Large intestine (tissue), 3 donors: ENCODE data around the gene RAI1. TPM values are rescaled to one million over a fixed set of nuclear protein-coding genes. Genes with fewer than 3 reads are reported as not detected.

ENCODE experiments used
- DNase-seq, 2 donors: peaks; one replicate each; pipeline versions ENCODE4 v3.0.0 to v3.0.0-alpha.2; 2013
- H3K27ac ChIP-seq: one replicate; pipeline ENCODE4 v1.5.1; 2013; ENCODE audit warnings: low read length
- H3K27me3 ChIP-seq: 2 replicates; pipeline ENCODE4 v1.6.1; 2013; ENCODE audit warnings: low read length; ENCODE audit not compliant: control insufficient read depth, insufficient read depth
- H3K36me3 ChIP-seq: 2 replicates; pipeline ENCODE4 v1.6.1; 2013; ENCODE audit warnings: low read length; ENCODE audit not compliant: control insufficient read depth, insufficient read depth
- H3K4me1 ChIP-seq: one replicate; pipeline ENCODE4 v1.6.1; 2013; ENCODE audit warnings: low read length; ENCODE audit not compliant: control insufficient read depth, insufficient read depth
- H3K4me3 ChIP-seq: one replicate; pipeline ENCODE4 v1.5.1; 2013; ENCODE audit warnings: low read length
- H3K9me3 ChIP-seq: one replicate; pipeline ENCODE4 v1.6.1; 2013; ENCODE audit warnings: mild to moderate bottlenecking, low read depth, low read length, moderate library complexity; ENCODE audit not compliant: control insufficient read depth
- WGBS: methylation state at CpG from one replicate; pipeline ENCODE4 v1.1.5; 2013; ENCODE audit warnings: low lambda C conversion rate; ENCODE audit not compliant: insufficient coverage; 5-methylcytosine and 5-hydroxymethylcytosine counted together
- polyA plus RNA-seq: library from polyadenylated mRNA; unstranded; fragments of 120-200 nt; gene quantifications from one replicate; pipeline ENCODE4 v1.2.1, GENCODE V29; 2013

The RAI1 gene
- polyA plus RNA-seq, 1 donor = 26.2 TPM

DNA sequence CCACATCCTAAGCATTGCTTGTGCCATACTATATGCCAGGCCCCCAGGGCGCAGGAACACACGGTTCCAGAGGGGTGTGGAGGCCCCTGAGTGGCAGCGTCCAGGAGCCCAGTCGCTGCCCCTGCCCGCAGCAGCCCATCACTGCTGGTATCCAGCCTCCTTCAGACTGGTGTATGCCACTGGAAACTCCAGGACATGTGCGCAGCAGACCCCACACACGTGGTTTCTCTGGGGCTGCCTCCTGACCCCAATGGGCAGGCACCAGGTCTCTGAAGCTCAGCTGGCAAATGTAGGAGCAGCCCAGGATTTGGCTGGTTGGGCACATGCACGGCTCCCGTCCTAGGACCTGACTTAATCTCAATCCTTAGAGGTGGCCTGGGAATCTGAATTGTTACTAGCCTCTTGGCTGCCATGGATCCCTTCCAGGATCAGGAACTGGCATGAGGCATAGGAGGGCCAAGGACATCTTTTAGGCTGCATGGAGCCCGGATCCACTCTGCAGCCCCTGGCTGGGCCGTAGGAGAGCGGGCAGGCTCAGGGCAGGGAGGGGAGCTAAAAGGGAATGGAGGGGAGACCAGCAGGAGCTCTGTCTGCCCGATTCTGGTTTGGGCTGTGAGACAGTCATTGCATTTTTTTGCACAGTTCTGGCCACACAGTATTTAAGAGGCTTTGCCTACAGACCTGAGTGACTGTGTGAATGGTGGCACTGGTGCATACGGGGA is 62.3 kb downstream of the RAI1 start:
- Histone ChIP-seq H3K27ac (no peak overlapping the region), H3K9me3 (no peaks in the 10 kb centered on the region), H3K4me1 (peaks cover 33% of the 10 kb centered on the region), H3K4me3 (no peak overlapping the region), H3K27me3 (no peaks in the 10 kb centered on the region), H3K36me3 (peaks cover 5% of the 10 kb centered on the region)
- 80% methylated on average over 1 of the region's 14 CpGs for WGBS
- DNase-seq = no peak

GRCh38 chr17:17744116-17744515 is 62.9 kb downstream of the RAI1 start:
- Histone ChIP-seq H3K4me3 (no peak overlapping the region), H3K27ac (no peak overlapping the region), H3K4me1 (peaks cover 28% of the 10 kb centered on the region), H3K9me3 (no peaks in the 10 kb centered on the region), H3K36me3 (peaks cover 5% of the 10 kb centered on the region), H3K27me3 (no peaks in the 10 kb centered on the region)
- WGBS = 90% methylated on average over 2 of the region's 4 CpGs
- DNase-seq = no peak

DNA sequence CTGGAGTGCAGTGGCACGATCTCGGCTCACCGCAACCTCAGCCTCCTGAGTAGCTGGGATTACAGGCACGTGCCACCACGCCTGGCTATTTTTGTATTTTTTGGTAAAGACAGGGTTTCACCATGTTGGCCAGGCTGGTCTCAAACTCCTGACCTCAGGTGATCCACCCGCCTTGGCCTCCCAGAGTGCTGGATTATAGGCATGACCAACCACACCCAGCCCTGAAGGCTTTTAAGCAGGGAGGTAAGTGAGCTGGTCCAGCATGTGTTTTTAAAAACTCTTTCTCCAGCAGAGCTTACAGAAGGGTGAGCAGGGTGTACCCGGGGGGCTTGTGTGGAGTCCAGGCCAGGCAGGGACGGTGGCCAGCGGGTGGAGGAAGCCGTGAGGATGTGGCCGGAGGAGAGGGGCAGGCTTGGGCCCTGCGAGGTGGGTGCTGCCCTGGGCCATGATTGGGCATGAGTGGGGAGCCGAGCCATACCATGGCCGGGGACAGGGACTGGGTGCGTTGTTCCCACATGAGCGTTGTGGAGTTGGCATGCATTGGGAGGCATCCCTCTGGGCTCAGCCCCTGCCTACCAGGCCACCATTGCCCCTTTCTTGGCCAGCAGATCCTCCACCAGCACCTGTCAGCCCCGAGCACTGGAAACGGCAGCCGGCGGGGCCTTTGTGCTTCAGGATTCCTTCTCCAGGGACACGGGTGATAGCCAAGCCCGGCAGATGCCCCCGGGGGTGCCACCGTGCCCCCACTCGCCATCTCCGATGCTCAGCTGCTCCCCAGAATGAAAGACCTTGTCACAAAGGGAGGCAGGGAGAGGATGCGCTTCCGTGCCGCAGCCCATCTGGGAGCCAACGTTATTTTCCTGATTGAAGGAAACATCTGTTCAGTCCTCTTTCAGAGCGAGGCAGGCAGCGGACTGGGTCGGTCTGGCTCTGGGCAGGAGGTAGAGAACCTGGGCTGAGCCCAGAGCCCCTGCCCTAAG is 64.5 kb downstream of the RAI1 start:
- no peak for DNase-seq
- peaks cover 5% of the 10 kb centered on the region for H3K36me3 ChIP-seq
- no peaks in the 10 kb centered on the region for H3K9me3 ChIP-seq
- peaks cover 11% of the 10 kb centered on the region for H3K4me1 ChIP-seq
- H3K27me3 ChIP-seq = no peaks in the 10 kb centered on the region
- H3K27ac ChIP-seq = peak overlapping the region; percentile 6
- H3K4me3 ChIP-seq = no peak overlapping the region
- WGBS = no CpG with 5 or more reads among the region's 33 CpGs

DNA sequence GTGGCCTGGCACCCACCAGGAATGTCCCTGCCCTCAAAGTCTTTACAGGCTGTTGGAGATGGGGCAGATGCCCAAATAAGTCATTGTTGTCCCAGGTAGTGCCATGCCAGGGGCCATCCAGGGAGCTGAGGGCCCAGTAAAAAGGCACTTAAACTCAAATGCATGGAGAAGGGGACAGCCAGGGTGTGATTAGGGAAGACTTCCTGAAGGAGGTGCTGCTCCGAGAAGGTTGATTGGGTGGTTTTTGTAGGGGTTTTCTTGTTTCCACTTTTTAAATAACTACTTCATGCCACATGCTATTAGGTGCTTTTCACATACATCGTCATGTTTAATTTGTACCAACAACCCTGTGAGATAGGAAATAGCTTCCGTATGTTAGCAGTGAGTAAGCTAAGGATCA is 66.9 kb downstream of the RAI1 start:
- peaks cover 15% of the 10 kb centered on the region for H3K4me1 ChIP-seq
- WGBS = no CpG with 5 or more reads among the region's 3 CpGs

DNA sequence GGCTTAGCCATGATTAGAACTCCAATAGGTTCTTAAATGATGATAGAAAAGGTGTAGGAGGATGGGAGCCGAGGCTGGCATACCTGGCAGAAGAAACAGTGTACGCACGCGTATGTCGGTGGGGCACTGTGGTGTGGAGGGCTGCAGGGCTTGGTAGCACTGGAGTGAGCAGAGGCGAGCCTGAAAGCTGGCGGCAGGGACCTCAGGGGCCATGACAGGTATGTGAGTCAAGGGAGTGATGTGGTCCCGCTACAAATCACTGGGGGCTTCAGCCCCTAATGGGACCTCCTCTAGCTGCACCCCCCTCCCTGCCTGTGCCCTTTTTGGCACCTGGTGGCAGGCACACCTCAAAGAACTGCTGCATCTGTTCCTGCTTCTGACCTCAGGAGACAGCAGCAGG is 67.3 kb downstream of the RAI1 start:
- no CpG with 5 or more reads among the region's 8 CpGs for WGBS
- Histone ChIP-seq H3K27me3 (no peaks in the 10 kb centered on the region), H3K4me1 (peaks cover 19% of the 10 kb centered on the region), H3K9me3 (no peaks in the 10 kb centered on the region), H3K4me3 (no peak overlapping the region), H3K36me3 (peaks cover 5% of the 10 kb centered on the region), H3K27ac (no peak overlapping the region)
- DNase-seq = no peak

More for the DNA sequence above, 66.9 kb downstream of the RAI1 start:
- Histone ChIP-seq H3K36me3 (peaks cover 5% of the 10 kb centered on the region), H3K27ac (no peak overlapping the region), H3K4me3 (no peak overlapping the region), H3K9me3 (no peaks in the 10 kb centered on the region), H3K27me3 (no peaks in the 10 kb centered on the region)
- no peak for DNase-seq

- H3K4me1 ChIP-seq = peaks cover 21% of the 10 kb centered on the region
- DNase-seq = no peak
Measured at GRCh38 chr17:17749025-17749772, 67.9 kb downstream of the RAI1 start.

GRCh38 chr17:17749921-17750320 is 68.7 kb downstream of the RAI1 start:
- H3K4me1 ChIP-seq = peaks cover 21% of the 10 kb centered on the region
- peaks cover 10% of the 10 kb centered on the region for H3K36me3 ChIP-seq
- H3K9me3 ChIP-seq = no peaks in the 10 kb centered on the region
- WGBS = no CpG with 5 or more reads among the region's 6 CpGs
- H3K4me3 ChIP-seq = no peak overlapping the region
- no peak overlapping the region for H3K27ac ChIP-seq
- H3K27me3 ChIP-seq = no peaks in the 10 kb centered on the region
- peak in 1 of 2 donors; percentile 50 for DNase-seq

More at GRCh38 chr17:17749025-17749772, 67.9 kb downstream of the RAI1 start:
- no peaks in the 10 kb centered on the region for H3K27me3 ChIP-seq
- H3K4me3 ChIP-seq = no peak overlapping the region
- H3K9me3 ChIP-seq = no peaks in the 10 kb centered on the region
- H3K27ac ChIP-seq = no peak overlapping the region
- WGBS = no CpG with 5 or more reads among the region's 17 CpGs
- H3K36me3 ChIP-seq = peaks cover 5% of the 10 kb centered on the region

GRCh38 chr17:17750881-17751280 is 69.6 kb downstream of the RAI1 start:
- Histone ChIP-seq H3K4me3 (no peak overlapping the region), H3K9me3 (no peaks in the 10 kb centered on the region), H3K4me1 (peaks cover 21% of the 10 kb centered on the region), H3K27me3 (no peaks in the 10 kb centered on the region), H3K27ac (no peak overlapping the region), H3K36me3 (peaks cover 8% of the 10 kb centered on the region)
- WGBS = no CpG with 5 or more reads among the region's 8 CpGs
- DNase-seq = no peak

DNA sequence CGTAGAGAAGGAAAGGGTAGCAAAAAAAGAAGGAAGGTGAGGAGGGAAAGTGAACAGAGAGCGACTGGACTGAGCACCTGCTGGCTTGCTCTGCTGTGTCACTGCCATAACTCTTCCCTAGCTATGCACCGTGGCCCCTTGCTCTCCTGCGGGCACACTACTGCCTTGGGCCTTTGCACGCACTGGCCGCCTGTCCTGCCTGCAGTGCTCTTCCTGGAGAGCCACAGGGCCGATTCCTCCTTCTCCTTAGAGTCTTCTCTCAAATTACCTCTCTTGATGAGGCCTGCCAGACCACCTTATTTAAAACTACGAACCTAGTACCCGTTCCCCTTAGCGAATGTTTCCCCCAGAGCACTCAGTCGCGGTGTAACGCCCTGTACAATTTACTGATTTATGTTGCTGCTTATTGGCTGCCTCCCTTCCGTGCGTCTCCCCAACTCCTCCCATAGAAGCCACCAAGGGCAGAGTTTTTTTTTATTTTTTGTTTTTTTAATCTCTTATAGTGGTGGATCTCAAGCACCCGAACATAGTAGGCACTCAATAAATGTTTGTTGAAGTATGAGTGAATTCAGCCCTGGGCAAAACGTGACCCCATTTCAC is 70.3 kb downstream of the RAI1 start:
- Histone ChIP-seq H3K4me1 (peaks cover 21% of the 10 kb centered on the region), H3K36me3 (peaks cover 5% of the 10 kb centered on the region), H3K27ac (peak overlapping the region; percentile 35), H3K9me3 (no peaks in the 10 kb centered on the region), H3K27me3 (no peaks in the 10 kb centered on the region), H3K4me3 (peak overlapping the region; percentile 37)
- WGBS = no CpG with 5 or more reads among the region's 17 CpGs
- no peak for DNase-seq
